Progenitor cell of endocrine pancreas (in vitro differentiated cells): Measurements from ENCODE around the gene LMBR1L. TPM values are rescaled to one million over a fixed set of nuclear protein-coding genes. Genes with fewer than 3 reads are reported as not detected.

Source experiments
- DNase-seq: peaks from one replicate; pipeline ENCODE4 v3.0.0; 2021; ENCODE audit warnings: low spot score; ENCODE audit not compliant: unreplicated experiment
- H3K27ac Mint-ChIP-seq: 2 replicates; pipeline ENCODE4 v1.8.0; 2021; ENCODE audit warnings: mild to moderate bottlenecking, moderate library complexity, mixed read lengths
- H3K27me3 Mint-ChIP-seq: 2 replicates; pipeline ENCODE4 v1.8.0; 2021; ENCODE audit warnings: mixed read lengths
- H3K36me3 Mint-ChIP-seq: 2 replicates; pipeline ENCODE4 v1.8.0; 2022; ENCODE audit warnings: mixed read lengths; ENCODE audit not compliant: insufficient read depth
- H3K4me1 Mint-ChIP-seq: 2 replicates; pipeline ENCODE4 v1.8.0; 2021; ENCODE audit warnings: low read depth, mixed read lengths
- H3K4me3 Mint-ChIP-seq: 2 replicates; pipeline ENCODE4 v1.8.0; 2021; ENCODE audit warnings: low read depth, mild to moderate bottlenecking, moderate library complexity, mixed read lengths
- H3K9me3 Mint-ChIP-seq: 2 replicates; pipeline ENCODE4 v1.8.0; 2021; ENCODE audit warnings: low read depth, mixed read lengths
- total RNA-seq: library from RNA; stranded (reverse); gene quantifications from 2 replicates; pipeline ENCODE4 v1.2.1, GENCODE V29; 2021
- TF ChIP-seq, protein P1 (sequence below): fragments of 200-600 bp; sonication (generic); IDR thresholded peaks from one replicate; pipeline ENCODE4 v1.5.0; 2021; ENCODE audit warnings: antibody characterized with exemption, mild to moderate bottlenecking; ENCODE audit not compliant: unreplicated experiment

Gene LMBR1L
- total RNA-seq, 1 donor from 2014 or later = 143 TPM

DNA sequence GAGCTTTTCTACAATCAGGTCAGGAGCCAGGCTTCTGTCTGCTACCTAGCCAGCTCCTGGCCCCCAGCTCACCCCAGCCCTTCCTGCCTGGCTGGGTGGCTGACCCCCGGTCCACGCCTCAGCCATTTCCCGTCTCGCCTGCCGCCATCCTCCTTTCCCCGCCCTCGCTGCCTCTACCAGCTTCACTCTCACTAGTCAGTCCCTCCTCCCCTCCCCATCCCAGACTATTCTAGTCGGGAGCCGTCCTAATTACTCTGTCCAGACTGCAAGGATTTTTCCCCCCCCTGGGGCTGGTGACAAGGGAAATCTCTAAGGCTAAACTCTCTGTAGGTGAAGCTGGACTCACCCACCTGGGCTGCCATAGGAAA, 16.9 kb downstream of the LMBR1L start:
- H3K36me3 Mint-ChIP-seq = peaks cover 13% of the 10 kb centered on the region
- TF ChIP-seq, protein P1, sequence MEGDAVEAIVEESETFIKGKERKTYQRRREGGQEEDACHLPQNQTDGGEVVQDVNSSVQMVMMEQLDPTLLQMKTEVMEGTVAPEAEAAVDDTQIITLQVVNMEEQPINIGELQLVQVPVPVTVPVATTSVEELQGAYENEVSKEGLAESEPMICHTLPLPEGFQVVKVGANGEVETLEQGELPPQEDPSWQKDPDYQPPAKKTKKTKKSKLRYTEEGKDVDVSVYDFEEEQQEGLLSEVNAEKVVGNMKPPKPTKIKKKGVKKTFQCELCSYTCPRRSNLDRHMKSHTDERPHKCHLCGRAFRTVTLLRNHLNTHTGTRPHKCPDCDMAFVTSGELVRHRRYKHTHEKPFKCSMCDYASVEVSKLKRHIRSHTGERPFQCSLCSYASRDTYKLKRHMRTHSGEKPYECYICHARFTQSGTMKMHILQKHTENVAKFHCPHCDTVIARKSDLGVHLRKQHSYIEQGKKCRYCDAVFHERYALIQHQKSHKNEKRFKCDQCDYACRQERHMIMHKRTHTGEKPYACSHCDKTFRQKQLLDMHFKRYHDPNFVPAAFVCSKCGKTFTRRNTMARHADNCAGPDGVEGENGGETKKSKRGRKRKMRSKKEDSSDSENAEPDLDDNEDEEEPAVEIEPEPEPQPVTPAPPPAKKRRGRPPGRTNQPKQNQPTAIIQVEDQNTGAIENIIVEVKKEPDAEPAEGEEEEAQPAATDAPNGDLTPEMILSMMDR = no peak
- H3K27ac Mint-ChIP-seq = peak overlapping the region; percentile 47
- no peak overlapping the region for H3K4me3 Mint-ChIP-seq
- peaks cover 13% of the 10 kb centered on the region for H3K4me1 Mint-ChIP-seq
- no peak for DNase-seq
- H3K9me3 Mint-ChIP-seq = no peaks in the 10 kb centered on the region
- peaks cover 66% of the 10 kb centered on the region for H3K27me3 Mint-ChIP-seq

DNA sequence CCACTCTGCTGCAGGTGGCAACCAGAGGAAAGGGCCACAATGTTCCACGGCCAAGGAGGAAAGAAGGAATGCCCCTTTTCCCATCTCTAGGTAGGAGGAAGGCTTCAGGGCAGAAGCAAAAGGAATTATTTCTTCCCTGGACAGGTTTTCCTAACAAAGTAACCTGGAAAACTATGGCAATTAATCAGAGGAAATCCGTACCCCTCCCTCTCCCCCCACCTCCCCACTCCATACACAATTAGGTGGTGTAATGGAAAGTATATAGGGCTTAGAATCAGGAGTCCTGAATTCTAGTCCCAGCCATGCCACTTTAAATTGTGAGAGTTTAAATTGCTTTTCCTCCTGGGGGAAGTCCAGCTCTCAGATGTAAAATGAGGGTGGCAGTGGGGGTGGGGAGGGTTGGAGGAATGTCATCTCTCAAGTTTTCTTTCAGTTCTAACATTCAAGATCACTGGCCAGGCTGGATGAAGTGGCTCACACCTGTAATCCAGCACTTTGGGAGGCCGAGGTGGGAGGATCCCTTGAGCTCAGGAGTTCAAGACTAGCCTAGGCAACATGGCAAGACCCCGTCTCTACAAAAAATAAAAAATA, 17.7 kb downstream of the LMBR1L start:
- DNase-seq = no peak
- Mint-ChIP-seq H3K27me3 (peaks cover 75% of the 10 kb centered on the region), H3K4me1 (peaks cover 13% of the 10 kb centered on the region), H3K4me3 (no peak overlapping the region), H3K36me3 (peaks cover 7% of the 10 kb centered on the region), H3K9me3 (no peaks in the 10 kb centered on the region), H3K27ac (no peak overlapping the region)
- TF ChIP-seq, protein P1 = no peak

DNA sequence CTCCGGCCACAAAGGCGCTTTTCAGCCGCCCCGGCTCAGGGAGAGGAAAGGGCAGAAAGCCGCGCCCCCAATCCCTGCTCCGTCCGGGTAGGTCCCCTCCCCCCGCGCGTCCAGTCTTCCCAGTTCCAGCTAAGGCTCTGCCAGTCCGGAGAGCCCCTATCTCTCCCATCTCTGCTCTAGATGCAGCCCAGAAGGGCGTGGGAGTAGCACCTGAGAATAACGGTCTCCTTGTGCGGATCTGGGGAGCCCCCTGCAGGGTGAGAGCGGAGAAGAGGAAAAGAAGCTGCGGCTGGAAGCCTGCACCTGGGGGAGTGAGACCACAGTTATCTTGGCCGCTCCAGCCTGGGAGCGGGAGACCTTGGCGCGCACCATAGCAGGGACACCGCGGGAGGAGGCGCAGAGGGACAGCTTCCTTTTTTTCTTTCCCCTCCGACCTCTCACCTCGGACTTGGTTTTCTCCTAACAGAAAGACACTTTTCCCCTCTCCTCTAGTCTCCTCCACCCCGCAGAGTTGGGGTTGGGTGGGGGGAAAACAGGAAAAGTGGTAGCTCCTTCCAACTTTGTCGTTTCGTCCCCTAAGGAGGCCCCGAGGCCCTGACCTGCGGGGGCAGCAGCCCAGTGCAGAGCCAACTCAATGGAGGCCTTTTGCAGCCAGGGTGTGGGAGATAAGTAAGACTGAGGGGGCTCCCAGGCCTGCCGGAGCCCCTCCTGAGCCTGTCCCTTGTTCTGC, 18.4 kb downstream of the LMBR1L start:
- Mint-ChIP-seq H3K27me3 (peaks cover 75% of the 10 kb centered on the region), H3K4me1 (peaks cover 13% of the 10 kb centered on the region), H3K27ac (no peak overlapping the region), H3K9me3 (no peaks in the 10 kb centered on the region), H3K36me3 (peaks cover 6% of the 10 kb centered on the region), H3K4me3 (no peak overlapping the region)
- peak; percentile 35 for DNase-seq
- TF ChIP-seq, protein P1 = peak; percentile 55

DNA sequence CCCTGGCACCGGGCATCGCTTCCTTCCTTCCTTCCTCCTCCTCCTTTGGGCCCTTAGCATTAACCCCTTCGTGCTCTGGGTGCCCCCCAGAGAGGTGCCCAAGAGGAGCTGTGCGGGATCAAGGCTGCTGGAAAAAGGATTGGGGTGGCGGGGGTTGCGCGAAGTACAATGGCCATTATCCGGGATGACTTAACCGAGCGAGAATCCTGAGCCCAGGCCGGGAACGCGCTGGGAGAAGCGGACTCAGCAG, 18.9 kb downstream of the LMBR1L start:
- Mint-ChIP-seq H3K4me1 (peaks cover 13% of the 10 kb centered on the region), H3K27ac (no peak overlapping the region), H3K27me3 (peaks cover 78% of the 10 kb centered on the region), H3K4me3 (no peak overlapping the region), H3K9me3 (no peaks in the 10 kb centered on the region), H3K36me3 (peaks cover 6% of the 10 kb centered on the region)
- TF ChIP-seq, protein P1 = no peak
- DNase-seq = no peak

DNA sequence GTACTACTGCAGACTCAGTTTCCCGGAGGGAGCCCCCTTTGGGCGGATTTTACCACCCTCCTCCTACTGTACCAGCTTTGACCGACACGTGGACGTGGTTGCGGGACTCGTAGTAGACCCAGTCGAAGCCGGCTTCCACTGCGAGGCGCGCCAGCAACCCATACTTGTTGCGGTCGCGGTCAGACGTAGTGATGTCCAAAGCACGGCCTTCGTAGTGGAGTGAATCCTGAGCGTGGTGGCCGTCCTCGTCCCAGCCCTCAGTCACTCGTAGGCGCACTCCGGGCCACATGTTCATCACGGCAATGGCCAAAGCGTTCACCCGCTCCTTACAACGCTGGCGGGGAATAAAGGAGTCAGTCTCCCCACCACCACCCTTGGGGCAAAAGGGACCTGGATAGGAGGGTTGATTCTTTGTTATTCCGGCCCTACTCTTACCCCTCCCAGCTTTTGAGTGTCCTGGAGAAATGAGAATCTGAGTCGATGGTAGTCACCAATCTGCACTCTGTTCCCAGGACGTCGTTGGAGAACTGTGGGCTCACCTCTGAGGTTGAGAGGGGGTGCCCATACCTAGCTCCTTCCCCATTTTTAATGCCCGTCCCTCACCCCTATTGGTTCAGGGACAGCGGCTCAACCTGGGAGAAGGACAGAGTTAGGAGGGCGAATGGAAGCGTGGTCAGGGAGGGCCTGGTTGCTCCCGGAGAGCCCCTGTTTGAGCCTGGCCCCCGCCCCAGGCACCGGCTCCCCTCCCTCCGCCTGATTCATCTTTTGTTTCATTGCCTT, 19.4 kb downstream of the LMBR1L start:
- Mint-ChIP-seq H3K36me3 (peaks cover 3% of the 10 kb centered on the region), H3K4me1 (peaks cover 13% of the 10 kb centered on the region), H3K27ac (no peak overlapping the region), H3K9me3 (no peaks in the 10 kb centered on the region), H3K4me3 (no peak overlapping the region), H3K27me3 (peaks cover 80% of the 10 kb centered on the region)
- DNase-seq = no peak
- TF ChIP-seq, protein P1 = no peak
